ENCODE results near the gene AFAP1.
A peak's percentile ranks its signal among the peaks of the same experiment; 100 is the strongest.

Gene AFAP1

GRCh38 chr4:7861440-7861881, 78.2 kb downstream of the AFAP1 start:
- in situ Hi-C loops (cut with HindIII; ENCODE audit: low pct_ligation_motif_present, low sequenced_read_pairs), result no loop called here
- TF ChIP-seq, protein P1, sequence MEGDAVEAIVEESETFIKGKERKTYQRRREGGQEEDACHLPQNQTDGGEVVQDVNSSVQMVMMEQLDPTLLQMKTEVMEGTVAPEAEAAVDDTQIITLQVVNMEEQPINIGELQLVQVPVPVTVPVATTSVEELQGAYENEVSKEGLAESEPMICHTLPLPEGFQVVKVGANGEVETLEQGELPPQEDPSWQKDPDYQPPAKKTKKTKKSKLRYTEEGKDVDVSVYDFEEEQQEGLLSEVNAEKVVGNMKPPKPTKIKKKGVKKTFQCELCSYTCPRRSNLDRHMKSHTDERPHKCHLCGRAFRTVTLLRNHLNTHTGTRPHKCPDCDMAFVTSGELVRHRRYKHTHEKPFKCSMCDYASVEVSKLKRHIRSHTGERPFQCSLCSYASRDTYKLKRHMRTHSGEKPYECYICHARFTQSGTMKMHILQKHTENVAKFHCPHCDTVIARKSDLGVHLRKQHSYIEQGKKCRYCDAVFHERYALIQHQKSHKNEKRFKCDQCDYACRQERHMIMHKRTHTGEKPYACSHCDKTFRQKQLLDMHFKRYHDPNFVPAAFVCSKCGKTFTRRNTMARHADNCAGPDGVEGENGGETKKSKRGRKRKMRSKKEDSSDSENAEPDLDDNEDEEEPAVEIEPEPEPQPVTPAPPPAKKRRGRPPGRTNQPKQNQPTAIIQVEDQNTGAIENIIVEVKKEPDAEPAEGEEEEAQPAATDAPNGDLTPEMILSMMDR (IDR thresholded peaks at IDR 0.05; ENCODE audit: low read depth, low read length, missing control alignments), result peak; percentile 37
- peak; percentile 87 for DNase-seq
- no peak overlapping the region for H3K4me3 ChIP-seq (ENCODE audit: low read depth, low read length)
- H3K36me3 ChIP-seq (replicated peaks), result peaks cover 27% of the 10 kb centered on the region
- H3K27me3 ChIP-seq (replicated peaks), result no peaks in the 10 kb centered on the region
- peak overlapping the region; percentile 74 for H3K27ac ChIP-seq

GRCh38 chr4:7860600-7861163, 79.0 kb downstream of the AFAP1 start:
- H3K36me3 ChIP-seq (replicated peaks), result peaks cover 20% of the 10 kb centered on the region
- peak overlapping the region; percentile 74 for H3K27ac ChIP-seq
- no peak overlapping the region for H3K4me3 ChIP-seq (ENCODE audit: low read depth, low read length)
- in situ Hi-C loops (cut with HindIII; ENCODE audit: low pct_ligation_motif_present, low sequenced_read_pairs), result no loop called here
- H3K27me3 ChIP-seq (replicated peaks), result no peaks in the 10 kb centered on the region
- DNase-seq, result no peak
- TF ChIP-seq, protein P1 (IDR thresholded peaks at IDR 0.05; ENCODE audit: low read depth, low read length, missing control alignments), result no peak

GRCh38 chr4:7859326-7859725, 80.3 kb downstream of the AFAP1 start:
- no peak overlapping the region for H3K4me3 ChIP-seq (ENCODE audit: low read depth, low read length)
- TF ChIP-seq, protein P1 (IDR thresholded peaks at IDR 0.05; ENCODE audit: low read depth, low read length, missing control alignments), result no peak
- DNase-seq, result no peak
- in situ Hi-C loops (cut with HindIII; ENCODE audit: low pct_ligation_motif_present, low sequenced_read_pairs), result no loop called here
- H3K27ac ChIP-seq, result no peak overlapping the region
- H3K27me3 ChIP-seq (replicated peaks), result no peaks in the 10 kb centered on the region
- peaks cover 23% of the 10 kb centered on the region for H3K36me3 ChIP-seq (replicated peaks)

DNA sequence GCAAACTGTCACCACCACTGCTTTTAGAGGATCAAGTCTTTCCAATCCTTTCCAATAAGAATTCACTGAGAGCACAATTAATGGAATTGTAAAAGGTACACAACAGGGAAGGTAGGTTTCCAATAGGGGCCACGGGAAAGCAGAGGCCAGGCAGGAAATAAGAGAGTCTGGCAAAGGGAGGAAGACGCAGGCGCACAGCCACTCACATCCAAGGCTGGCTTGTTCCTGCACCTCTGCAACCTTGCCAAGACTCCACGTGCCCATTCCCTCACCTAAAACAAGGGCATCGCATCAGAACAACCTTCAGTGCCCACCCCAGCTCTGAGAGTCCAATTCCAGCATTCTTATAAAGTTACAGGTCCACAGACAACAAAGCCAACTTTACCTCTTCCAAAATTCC, 81.2 kb downstream of the AFAP1 start:
- Histone ChIP-seq H3K27me3 (replicated peaks) (no peaks in the 10 kb centered on the region), H3K36me3 (replicated peaks) (peaks cover 30% of the 10 kb centered on the region)

GRCh38 chr4:7857993-7858392, 81.7 kb downstream of the AFAP1 start:
- TF ChIP-seq, protein P1 (IDR thresholded peaks at IDR 0.05; ENCODE audit: low read depth, low read length, missing control alignments), result no peak
- H3K36me3 ChIP-seq (replicated peaks), result peaks cover 33% of the 10 kb centered on the region
- H3K4me3 ChIP-seq (ENCODE audit: low read depth, low read length), result no peak overlapping the region
- H3K27me3 ChIP-seq (replicated peaks), result no peaks in the 10 kb centered on the region
- H3K27ac ChIP-seq, result peak overlapping the region; percentile 73
- no peak for DNase-seq
- in situ Hi-C loops (cut with HindIII; ENCODE audit: low pct_ligation_motif_present, low sequenced_read_pairs), result no loop called here

More for the DNA sequence above, 81.2 kb downstream of the AFAP1 start:
- H3K27ac ChIP-seq, result peak overlapping the region; percentile 73
- TF ChIP-seq, protein P1 (IDR thresholded peaks at IDR 0.05; ENCODE audit: low read depth, low read length, missing control alignments), result no peak
- in situ Hi-C loops (cut with HindIII; ENCODE audit: low pct_ligation_motif_present, low sequenced_read_pairs), result no loop called here
- DNase-seq, result no peak
- H3K4me3 ChIP-seq (ENCODE audit: low read depth, low read length), result no peak overlapping the region

DNA sequence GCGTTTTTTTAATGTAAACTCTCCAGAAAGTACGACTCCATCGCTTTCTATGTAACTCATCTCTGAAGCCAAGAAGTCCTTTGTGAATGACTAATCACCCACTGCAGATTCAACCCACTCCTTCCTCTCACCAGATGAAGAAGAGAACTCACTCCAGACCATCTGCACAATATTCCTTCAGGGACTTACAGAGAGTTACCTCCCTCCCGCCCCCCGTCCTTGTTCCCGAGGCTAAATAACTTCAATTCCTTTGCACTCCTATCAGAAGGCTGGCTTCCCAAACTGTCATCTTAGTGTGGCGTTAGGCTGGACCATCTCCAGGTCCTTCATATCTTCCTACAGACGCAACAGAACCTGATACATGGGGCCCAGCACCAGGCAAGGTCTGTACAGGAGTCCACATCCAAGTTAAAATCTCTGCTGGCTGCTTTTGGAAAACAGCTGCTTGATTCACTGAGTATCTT, 82.4 kb downstream of the AFAP1 start:
- Histone ChIP-seq H3K27ac (peak overlapping the region; percentile 73), H3K27me3 (replicated peaks) (no peaks in the 10 kb centered on the region), H3K36me3 (replicated peaks) (peaks cover 33% of the 10 kb centered on the region), H3K4me3 (ENCODE audit: low read depth, low read length) (no peak overlapping the region)
- TF ChIP-seq, protein P1 (IDR thresholded peaks at IDR 0.05; ENCODE audit: low read depth, low read length, missing control alignments), result no peak
- in situ Hi-C loops (cut with HindIII; ENCODE audit: low pct_ligation_motif_present, low sequenced_read_pairs), result no loop called here
- peak; percentile 83 for DNase-seq

Data from brain microvascular endothelial cell (primary cell).